GM23338 (cell line): ENCODE data around the gene GFPT2. TPM values are rescaled to one million over a fixed set of nuclear protein-coding genes. Genes with fewer than 3 reads are reported as not detected.
A peak's percentile ranks its signal among the peaks of the same experiment; 100 is the strongest.

ENCODE experiments used
- ATAC-seq: fragments of 200-7000 bp; cut with Tn5 transposase; 3 replicates; pipeline ENCODE4 v1.9.1; 2020
- DNase-seq: peaks from one replicate; pipeline ENCODE4 v3.0.0-alpha.2; 2015; ENCODE audit warnings: low spot score
- H2AFZ ChIP-seq: fragments of 200-600 bp; sonication (generic); 2 replicates; pipeline ENCODE4 v1.8.0; 2016; ENCODE audit warnings: antibody characterized with exemption, mild to moderate bottlenecking, moderate library complexity
- H3F3A ChIP-seq: fragments of 200-600 bp; sonication (generic); replicated peaks from 2 replicates; pipeline ENCODE4 v1.8.0; 2017; ENCODE audit warnings: antibody characterized with exemption, mixed run types, low read depth
- H3K27ac ChIP-seq: fragments of 200-600 bp; sonication (generic); 2 replicates; pipeline ENCODE4 v1.6.1; 2016; ENCODE audit warnings: low read depth
- H3K27me3 ChIP-seq: fragments of 200-600 bp; sonication (generic); 2 replicates; pipeline ENCODE4 v1.8.0; 2016; ENCODE audit warnings: mild to moderate bottlenecking, mixed run types, moderate library complexity; ENCODE audit not compliant: insufficient read depth
- H3K36me3 ChIP-seq: fragments of 200-600 bp; sonication (generic); 2 replicates; pipeline ENCODE4 v1.8.0; 2016; ENCODE audit warnings: mild to moderate bottlenecking; ENCODE audit not compliant: insufficient read depth
- H3K4me1 ChIP-seq: fragments of 200-600 bp; sonication (generic); 2 replicates; pipeline ENCODE4 v1.8.0; 2016; ENCODE audit warnings: mild to moderate bottlenecking, moderate library complexity; ENCODE audit not compliant: insufficient read depth
- H3K4me2 ChIP-seq: fragments of 200-600 bp; sonication (generic); 2 replicates; pipeline ENCODE4 v1.7.1; 2017; ENCODE audit warnings: mixed run types
- H3K4me3 ChIP-seq: fragments of 200-600 bp; sonication (generic); 2 replicates; pipeline ENCODE4 v1.6.1; 2016; ENCODE audit warnings: mixed run types
- H3K79me2 ChIP-seq: fragments of 200-600 bp; sonication (generic); replicated peaks from 2 replicates; pipeline ENCODE4 v1.8.0; 2017; ENCODE audit warnings: mild to moderate bottlenecking; ENCODE audit not compliant: insufficient read depth
- H3K9me2 ChIP-seq: fragments of 200-600 bp; sonication (generic); 2 replicates; pipeline ENCODE4 v1.8.0; 2017; ENCODE audit not compliant: insufficient read depth
- H4K20me1 ChIP-seq: fragments of 200-600 bp; sonication (generic); replicated peaks from 2 replicates; pipeline ENCODE4 v1.8.0; 2017; ENCODE audit warnings: mild to moderate bottlenecking; ENCODE audit not compliant: insufficient read depth
- H3K27ac Mint-ChIP-seq: 2 replicates; pipeline ENCODE4 v1.8.0; 2020; ENCODE audit warnings: inconsistent platforms, mild to moderate bottlenecking, moderate library complexity, mixed read lengths
- H3K27me3 Mint-ChIP-seq: 3 replicates; pipeline ENCODE4 v1.8.0; 2022; ENCODE audit warnings: low read depth, mild to moderate bottlenecking, moderate library complexity, mixed read lengths, inconsistent platforms; ENCODE audit not compliant: insufficient read depth, poor library complexity
- H3K36me3 Mint-ChIP-seq: 3 replicates; pipeline ENCODE4 v1.8.0; 2021; ENCODE audit warnings: low read depth, mild to moderate bottlenecking, inconsistent platforms, moderate library complexity, mixed read lengths
- H3K4me1 Mint-ChIP-seq: 3 replicates; pipeline ENCODE4 v1.8.0; 2020; ENCODE audit warnings: mild to moderate bottlenecking, inconsistent platforms, mixed read lengths
- H3K4me3 Mint-ChIP-seq: 3 replicates; pipeline ENCODE4 v1.8.0; 2021; ENCODE audit warnings: moderate library complexity, mild to moderate bottlenecking, inconsistent platforms, mixed read lengths
- H3K9me3 Mint-ChIP-seq: 3 replicates; pipeline ENCODE4 v1.8.0; 2020; ENCODE audit warnings: moderate library complexity, mild to moderate bottlenecking, inconsistent platforms, mixed read lengths
- CREB1 ChIP-seq: fragments of 250-450 bp; sonication (Bioruptor Pico); IDR thresholded peaks from 2 replicates; pipeline ENCODE4 v1.5.0; 2020; ENCODE audit warnings: low read depth, mild to moderate bottlenecking, moderate library complexity
- EZH2 ChIP-seq: fragments of 200-600 bp; sonication (generic); IDR thresholded peaks from one replicate; pipeline ENCODE4 v1.8.0; 2017; ENCODE audit warnings: antibody characterized with exemption, mild to moderate bottlenecking, low read depth; ENCODE audit not compliant: unreplicated experiment
- JUNB ChIP-seq: IDR thresholded peaks from one replicate; pipeline ENCODE4 v1.6.1; 2016; ENCODE audit warnings: antibody characterized with exemption; ENCODE audit not compliant: unreplicated experiment
- POLR2AphosphoS5 ChIP-seq: IDR thresholded peaks from 2 replicates; pipeline ENCODE4 v1.6.1; 2016; ENCODE audit warnings: antibody characterized with exemption, low read depth
- ZNF114 ChIP-seq: fragments of 250-450 bp; sonication (Bioruptor Pico); IDR thresholded peaks from 2 replicates; pipeline ENCODE4 v1.5.0; 2020; ENCODE audit warnings: mild to moderate bottlenecking, moderate library complexity
- ZNF331 ChIP-seq: fragments of 250-450 bp; sonication (Bioruptor Pico); IDR thresholded peaks from 2 replicates; pipeline ENCODE4 v1.5.0; 2020; ENCODE audit warnings: low read depth, mild to moderate bottlenecking, moderate library complexity
- polyA plus RNA-seq: library from polyadenylated mRNA; unstranded; fragments of >200 nt; fragmentation: Nextera tagmentation; extraction: Ambion mirVana; gene quantifications from 2 replicates; pipeline ENCODE4 v1.2.1, GENCODE V29; 2016
- total RNA-seq: library from RNA; depleted of rRNA; stranded (reverse); fragments of >200 nt; shearing (Covaris generic); gene quantifications from 2 replicates; pipeline ENCODE4 v1.2.3, GENCODE V29; 2014
- TF ChIP-seq, protein P1 (sequence below): IDR thresholded peaks from one replicate; pipeline ENCODE4 v1.6.1; 2018; ENCODE audit warnings: antibody characterized with exemption; ENCODE audit not compliant: unreplicated experiment
- TF ChIP-seq, protein P2 (sequence below), 2 experiments: fragments of 200-600 bp in 1 of 2; sonication (generic) in 1 of 2; conservative IDR thresholded peaks; 2 replicates each; pipeline versions ENCODE4 v1.5.1 to v1.6.1; 2016 to 2017; ENCODE audit warnings: antibody characterized with exemption in 2 of 2, low read depth in 2 of 2, mild to moderate bottlenecking in 2 of 2, moderate library complexity in 1 of 2
- TF ChIP-seq, protein P3 (sequence below): IDR thresholded peaks from 2 replicates; pipeline ENCODE4 v1.6.1; 2016; ENCODE audit warnings: antibody characterized with exemption

Gene GFPT2
- total and polyA plus RNA-seq, 2 experiments from 2014 or later, result 82.6 to 120 TPM

DNA sequence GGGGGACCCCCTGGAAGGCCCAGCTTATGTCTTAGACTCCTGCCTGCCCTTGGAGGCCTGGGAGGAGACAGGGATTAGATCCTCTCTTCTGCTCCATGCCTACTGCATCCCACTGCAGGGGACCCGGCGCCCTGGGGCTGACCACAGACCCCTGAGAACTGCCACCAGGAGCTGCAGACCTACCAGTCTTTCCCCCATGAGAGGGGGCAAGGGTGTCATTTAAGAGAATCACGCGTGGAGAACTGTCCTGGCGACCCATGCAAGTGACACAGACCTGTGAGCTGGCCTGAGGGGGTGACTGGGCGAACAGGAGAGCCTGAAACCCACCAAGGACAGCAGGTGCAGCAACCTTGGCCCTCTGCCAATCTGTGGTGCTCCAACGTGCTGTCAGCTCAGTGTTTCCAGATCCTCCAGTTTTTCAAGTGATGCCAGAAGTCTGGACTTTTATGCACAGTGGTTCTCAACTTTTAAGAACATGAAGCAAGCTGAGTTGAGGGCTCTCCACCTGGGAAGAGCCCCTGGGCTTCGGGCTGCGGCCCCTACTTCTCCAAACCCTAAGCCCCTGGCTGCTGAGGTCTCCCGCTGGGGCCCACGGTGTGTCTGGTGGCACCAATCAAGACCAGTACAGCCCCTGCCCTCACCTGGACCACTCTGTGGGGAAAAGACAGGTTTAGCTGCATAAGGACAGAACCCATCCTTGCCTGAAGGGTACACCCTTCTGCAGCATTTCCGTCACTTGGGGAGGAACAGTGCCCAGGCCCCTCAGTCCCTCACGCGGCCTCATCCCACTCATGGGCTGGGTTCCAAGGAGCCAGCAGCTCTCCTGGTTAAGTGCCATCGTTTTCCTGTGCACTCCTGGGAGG lies 18.2 kb downstream of the GFPT2 start:
- Mint-ChIP-seq H3K4me3 (no peak overlapping the region), H3K4me1 (peaks cover 30% of the 10 kb centered on the region), H3K27ac (peak overlapping the region; percentile 40; the same call in 1 of the 2 replicates), H3K9me3 (peaks cover 4% of the 10 kb centered on the region; the same call in 2 of the 3 replicates), H3K27me3 (peaks cover 24% of the 10 kb centered on the region), H3K36me3 (peaks cover 93% of the 10 kb centered on the region)
- Histone ChIP-seq H2AFZ (no peak overlapping the region), H4K20me1 (peaks cover 5% of the 10 kb centered on the region), H3K4me3 (no peak overlapping the region), H3K27ac (0 out of 2 replicates have a peak overlapping the region, but pooled peaks have one; percentile 89), H3K36me3 (peaks cover 59% of the 10 kb centered on the region), H3K9me2 (no peaks in the 10 kb centered on the region), H3F3A (peaks cover 35% of the 10 kb centered on the region), H3K27me3 (no peaks in the 10 kb centered on the region), H3K4me2 (no peak overlapping the region), H3K79me2 (peaks cover 33% of the 10 kb centered on the region), H3K4me1 (peaks cover 21% of the 10 kb centered on the region)
- TF ChIP-seq ZNF114 (CRISPR knock-in tag), result no peak
- TF ChIP-seq, protein P1, sequence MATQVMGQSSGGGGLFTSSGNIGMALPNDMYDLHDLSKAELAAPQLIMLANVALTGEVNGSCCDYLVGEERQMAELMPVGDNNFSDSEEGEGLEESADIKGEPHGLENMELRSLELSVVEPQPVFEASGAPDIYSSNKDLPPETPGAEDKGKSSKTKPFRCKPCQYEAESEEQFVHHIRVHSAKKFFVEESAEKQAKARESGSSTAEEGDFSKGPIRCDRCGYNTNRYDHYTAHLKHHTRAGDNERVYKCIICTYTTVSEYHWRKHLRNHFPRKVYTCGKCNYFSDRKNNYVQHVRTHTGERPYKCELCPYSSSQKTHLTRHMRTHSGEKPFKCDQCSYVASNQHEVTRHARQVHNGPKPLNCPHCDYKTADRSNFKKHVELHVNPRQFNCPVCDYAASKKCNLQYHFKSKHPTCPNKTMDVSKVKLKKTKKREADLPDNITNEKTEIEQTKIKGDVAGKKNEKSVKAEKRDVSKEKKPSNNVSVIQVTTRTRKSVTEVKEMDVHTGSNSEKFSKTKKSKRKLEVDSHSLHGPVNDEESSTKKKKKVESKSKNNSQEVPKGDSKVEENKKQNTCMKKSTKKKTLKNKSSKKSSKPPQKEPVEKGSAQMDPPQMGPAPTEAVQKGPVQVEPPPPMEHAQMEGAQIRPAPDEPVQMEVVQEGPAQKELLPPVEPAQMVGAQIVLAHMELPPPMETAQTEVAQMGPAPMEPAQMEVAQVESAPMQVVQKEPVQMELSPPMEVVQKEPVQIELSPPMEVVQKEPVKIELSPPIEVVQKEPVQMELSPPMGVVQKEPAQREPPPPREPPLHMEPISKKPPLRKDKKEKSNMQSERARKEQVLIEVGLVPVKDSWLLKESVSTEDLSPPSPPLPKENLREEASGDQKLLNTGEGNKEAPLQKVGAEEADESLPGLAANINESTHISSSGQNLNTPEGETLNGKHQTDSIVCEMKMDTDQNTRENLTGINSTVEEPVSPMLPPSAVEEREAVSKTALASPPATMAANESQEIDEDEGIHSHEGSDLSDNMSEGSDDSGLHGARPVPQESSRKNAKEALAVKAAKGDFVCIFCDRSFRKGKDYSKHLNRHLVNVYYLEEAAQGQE, result no peak
- TF ChIP-seq, protein P2, sequence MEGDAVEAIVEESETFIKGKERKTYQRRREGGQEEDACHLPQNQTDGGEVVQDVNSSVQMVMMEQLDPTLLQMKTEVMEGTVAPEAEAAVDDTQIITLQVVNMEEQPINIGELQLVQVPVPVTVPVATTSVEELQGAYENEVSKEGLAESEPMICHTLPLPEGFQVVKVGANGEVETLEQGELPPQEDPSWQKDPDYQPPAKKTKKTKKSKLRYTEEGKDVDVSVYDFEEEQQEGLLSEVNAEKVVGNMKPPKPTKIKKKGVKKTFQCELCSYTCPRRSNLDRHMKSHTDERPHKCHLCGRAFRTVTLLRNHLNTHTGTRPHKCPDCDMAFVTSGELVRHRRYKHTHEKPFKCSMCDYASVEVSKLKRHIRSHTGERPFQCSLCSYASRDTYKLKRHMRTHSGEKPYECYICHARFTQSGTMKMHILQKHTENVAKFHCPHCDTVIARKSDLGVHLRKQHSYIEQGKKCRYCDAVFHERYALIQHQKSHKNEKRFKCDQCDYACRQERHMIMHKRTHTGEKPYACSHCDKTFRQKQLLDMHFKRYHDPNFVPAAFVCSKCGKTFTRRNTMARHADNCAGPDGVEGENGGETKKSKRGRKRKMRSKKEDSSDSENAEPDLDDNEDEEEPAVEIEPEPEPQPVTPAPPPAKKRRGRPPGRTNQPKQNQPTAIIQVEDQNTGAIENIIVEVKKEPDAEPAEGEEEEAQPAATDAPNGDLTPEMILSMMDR (conservative IDR thresholded peaks at IDR 0.05; ENCODE audit: low read depth in 2 of 2), result no peak
- no peak for DNase-seq
- ATAC-seq, result no peak

DNA sequence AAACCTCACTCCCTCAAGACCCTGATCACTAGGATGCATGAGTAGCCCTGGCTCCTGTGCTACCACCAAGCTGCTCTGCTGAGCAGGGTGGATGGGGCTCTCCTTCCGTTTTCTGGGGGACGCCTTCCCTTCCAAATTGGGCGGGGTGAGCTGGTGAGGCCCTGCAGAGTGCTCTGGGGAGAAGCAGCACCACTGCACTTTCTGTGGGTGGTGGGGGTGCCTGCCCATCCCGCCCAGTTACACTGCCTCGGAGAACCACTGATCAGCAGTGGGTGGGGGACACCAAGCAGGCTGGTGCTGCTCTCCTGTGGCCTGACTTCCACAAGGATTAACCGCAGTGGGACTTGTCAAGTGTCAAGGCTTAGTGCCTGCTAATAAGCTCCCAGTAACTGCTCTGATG lies 19.0 kb downstream of the GFPT2 start:
- ATAC-seq (no peak), DNase-seq (no peak)
- no peak overlapping the region for H3K4me3 Mint-ChIP-seq
- H3K36me3 ChIP-seq, result peaks cover 67% of the 10 kb centered on the region
- peaks cover 25% of the 10 kb centered on the region for H3K79me2 ChIP-seq
- H3K9me3 Mint-ChIP-seq, result peaks cover 4% of the 10 kb centered on the region; the same call in 2 of the 3 replicates
- H3K4me1 ChIP-seq, result peaks cover 15% of the 10 kb centered on the region
- no peaks in the 10 kb centered on the region for H4K20me1 ChIP-seq
- no peak overlapping the region for H3K4me2 ChIP-seq
- no peak overlapping the region for H2AFZ ChIP-seq
- H3K4me3 ChIP-seq, result no peak overlapping the region
- peaks cover 19% of the 10 kb centered on the region for H3K27me3 Mint-ChIP-seq
- peaks cover 93% of the 10 kb centered on the region for H3K36me3 Mint-ChIP-seq
- H3F3A ChIP-seq, result peaks cover 42% of the 10 kb centered on the region
- peak overlapping the region; percentile 61 for H3K27ac Mint-ChIP-seq
- H3K27ac ChIP-seq, result peak overlapping the region; percentile 89
- H3K4me1 Mint-ChIP-seq, result peaks cover 27% of the 10 kb centered on the region
- H3K27me3 ChIP-seq, result no peaks in the 10 kb centered on the region
- no peaks in the 10 kb centered on the region for H3K9me2 ChIP-seq
- TF ChIP-seq ZNF331 (CRISPR knock-in tag) (no peak), ZNF114 (CRISPR knock-in tag) (no peak), EZH2 (no peak), CREB1 (CRISPR knock-in tag) (no peak), POLR2AphosphoS5 (no peak), JUNB (no peak)
- TF ChIP-seq, protein P3, sequence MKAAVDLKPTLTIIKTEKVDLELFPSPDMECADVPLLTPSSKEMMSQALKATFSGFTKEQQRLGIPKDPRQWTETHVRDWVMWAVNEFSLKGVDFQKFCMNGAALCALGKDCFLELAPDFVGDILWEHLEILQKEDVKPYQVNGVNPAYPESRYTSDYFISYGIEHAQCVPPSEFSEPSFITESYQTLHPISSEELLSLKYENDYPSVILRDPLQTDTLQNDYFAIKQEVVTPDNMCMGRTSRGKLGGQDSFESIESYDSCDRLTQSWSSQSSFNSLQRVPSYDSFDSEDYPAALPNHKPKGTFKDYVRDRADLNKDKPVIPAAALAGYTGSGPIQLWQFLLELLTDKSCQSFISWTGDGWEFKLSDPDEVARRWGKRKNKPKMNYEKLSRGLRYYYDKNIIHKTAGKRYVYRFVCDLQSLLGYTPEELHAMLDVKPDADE, result no peak
- TF ChIP-seq, protein P1, result no peak
- TF ChIP-seq, protein P2 (conservative IDR thresholded peaks at IDR 0.05; ENCODE audit: low read depth in 2 of 2), result no peak
